Myocyte (in vitro differentiated cells): ENCODE results near the gene SPIRE2. TPM values are rescaled to one million over a fixed set of nuclear protein-coding genes. Genes with fewer than 3 reads are reported as not detected.

Experiments
- DNase-seq: peaks from one replicate; pipeline ENCODE4 v3.0.0-alpha.2; 2012; ENCODE audit warnings: low read depth
- total RNA-seq: library from RNA; depleted of rRNA; stranded (reverse); fragments of >200 nt; gene quantifications from 2 replicates; pipeline ENCODE4 v1.2.3, GENCODE V29; 2014

The SPIRE2 gene
- total RNA-seq, 1 donor from 2014 or later: 2.3 TPM

- DNase-seq: no peak
These were observed 65.6 kb downstream of the SPIRE2 start for GRCh38 chr16:89893642-89894548.

DNA sequence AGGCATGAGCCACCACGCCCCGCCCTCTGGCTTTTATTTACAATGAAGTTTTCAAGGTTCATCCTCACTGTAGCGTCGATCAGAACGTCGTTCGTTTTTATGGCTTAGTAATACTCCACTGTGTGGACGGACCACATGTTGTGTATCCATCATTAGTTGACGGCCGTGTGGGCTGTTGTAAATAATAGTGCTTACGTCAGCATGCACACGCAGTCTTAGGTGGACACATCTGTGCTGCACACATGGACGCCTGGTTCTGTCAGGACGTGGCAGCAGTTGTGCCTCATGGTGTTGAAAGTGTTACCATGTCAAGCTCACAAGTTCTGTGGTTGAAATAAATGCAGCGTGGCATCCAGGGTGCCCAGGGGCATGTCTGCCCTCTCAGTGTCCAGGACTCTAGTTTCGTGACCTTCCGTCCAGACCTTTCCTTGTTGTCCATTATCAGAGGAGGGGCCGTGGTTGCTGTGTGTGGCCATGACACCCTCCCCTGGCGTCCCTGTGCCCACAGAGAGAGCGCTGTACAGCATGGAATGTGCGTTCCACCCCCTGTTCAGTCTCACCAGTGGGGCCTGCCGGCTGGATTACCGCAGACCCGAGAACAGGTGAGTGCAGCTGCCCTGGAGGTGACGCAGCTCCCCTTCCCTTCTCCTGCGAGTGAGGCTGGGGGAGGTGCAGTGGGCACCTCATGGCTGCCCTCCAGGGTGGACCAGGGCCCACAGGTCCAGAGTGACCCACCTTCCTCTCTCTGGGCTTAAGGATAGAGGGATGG, 67.4 kb downstream of the SPIRE2 start:
- no peak for DNase-seq

GRCh38 chr16:89897204-89897603, 68.9 kb downstream of the SPIRE2 start:
- no peak for DNase-seq

- no peak for DNase-seq
These were observed 70.1 kb downstream of the SPIRE2 start for GRCh38 chr16:89898201-89898967.

DNA sequence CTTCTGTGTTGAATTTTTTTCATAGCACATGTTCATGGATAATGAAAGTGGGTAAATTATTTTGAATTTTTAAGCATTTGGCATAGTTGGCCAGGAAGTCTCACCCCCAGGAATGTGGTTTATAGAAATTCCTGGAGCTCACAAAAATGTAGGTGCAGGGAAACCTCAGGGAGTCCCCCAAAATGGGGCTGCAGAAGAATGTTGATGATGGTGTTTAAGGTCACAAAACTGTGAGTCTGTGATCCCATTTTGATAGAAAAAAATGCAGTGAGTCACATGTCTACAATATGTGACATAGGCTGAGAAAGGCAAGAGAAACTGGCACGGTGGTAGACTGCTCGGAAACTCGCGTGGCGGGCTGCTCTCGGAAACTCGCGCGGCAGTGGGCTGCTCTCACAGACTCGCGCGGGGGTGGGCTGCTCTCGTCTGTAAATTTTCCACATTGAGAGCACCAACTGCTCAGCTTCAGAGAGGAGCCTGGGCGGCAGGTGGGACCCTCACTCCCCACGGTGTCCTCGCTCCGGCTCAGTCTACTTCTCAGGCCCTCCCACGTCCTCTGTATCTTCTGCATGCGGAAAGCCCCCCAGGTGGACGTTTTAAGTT, 71.7 kb downstream of the SPIRE2 start:
- DNase-seq: no peak

DNA sequence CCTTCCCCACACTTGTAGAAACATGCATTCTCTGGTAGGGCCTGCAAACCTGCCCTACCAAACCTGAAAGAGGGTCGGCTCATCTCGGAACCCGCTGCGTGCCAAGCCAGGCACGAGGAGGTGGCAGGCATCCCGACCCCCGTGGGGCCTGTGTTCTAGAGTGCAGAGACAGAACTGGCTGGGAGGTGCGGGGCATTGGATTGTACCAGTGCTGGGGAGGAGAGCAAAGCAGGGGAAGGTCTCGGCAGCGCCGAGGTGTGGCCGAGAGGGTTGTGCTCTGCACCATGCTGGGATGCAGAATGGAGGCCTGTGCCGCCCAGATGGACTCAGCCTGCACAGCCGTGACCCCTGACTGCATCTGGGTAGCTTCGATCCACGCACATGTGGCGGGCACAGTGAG, 72.6 kb downstream of the SPIRE2 start:
- DNase-seq: no peak

DNA sequence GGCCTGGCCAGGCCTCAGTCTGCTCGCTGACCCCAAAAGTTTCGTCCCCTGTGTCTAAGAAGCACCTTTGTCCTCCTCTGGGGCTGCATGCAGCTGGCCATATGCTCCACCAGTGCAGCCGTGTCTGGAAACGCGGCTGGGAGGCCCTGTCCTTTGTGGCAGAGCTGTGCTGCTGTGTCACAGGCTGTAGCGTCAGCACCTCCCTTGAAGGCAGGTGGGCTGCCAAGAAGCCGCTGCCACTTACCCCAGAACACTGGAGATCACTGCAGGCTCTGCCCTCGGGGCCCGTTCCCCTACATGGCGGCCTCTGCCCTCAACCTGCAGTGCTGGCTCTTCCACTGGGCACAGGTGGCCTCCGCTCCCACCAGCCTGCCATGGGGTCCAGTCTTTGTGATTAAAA, 74.7 kb downstream of the SPIRE2 start:
- DNase-seq: no peak

GRCh38 chr16:89903908-89904515, 75.7 kb downstream of the SPIRE2 start:
- no peak for DNase-seq

- no peak for DNase-seq
These were observed 76.6 kb downstream of the SPIRE2 start for GRCh38 chr16:89904606-89905510.

- peak; percentile 51 for DNase-seq
These were observed 77.3 kb downstream of the SPIRE2 start for GRCh38 chr16:89905511-89906139.

- DNase-seq: no peak
These were observed 78.1 kb downstream of the SPIRE2 start for GRCh38 chr16:89906140-89907025.

- DNase-seq: no peak
These were observed 79.0 kb downstream of the SPIRE2 start for GRCh38 chr16:89907055-89907814.

- DNase-seq: no peak
These were observed 80.0 kb downstream of the SPIRE2 start for GRCh38 chr16:89908236-89908635.

DNA sequence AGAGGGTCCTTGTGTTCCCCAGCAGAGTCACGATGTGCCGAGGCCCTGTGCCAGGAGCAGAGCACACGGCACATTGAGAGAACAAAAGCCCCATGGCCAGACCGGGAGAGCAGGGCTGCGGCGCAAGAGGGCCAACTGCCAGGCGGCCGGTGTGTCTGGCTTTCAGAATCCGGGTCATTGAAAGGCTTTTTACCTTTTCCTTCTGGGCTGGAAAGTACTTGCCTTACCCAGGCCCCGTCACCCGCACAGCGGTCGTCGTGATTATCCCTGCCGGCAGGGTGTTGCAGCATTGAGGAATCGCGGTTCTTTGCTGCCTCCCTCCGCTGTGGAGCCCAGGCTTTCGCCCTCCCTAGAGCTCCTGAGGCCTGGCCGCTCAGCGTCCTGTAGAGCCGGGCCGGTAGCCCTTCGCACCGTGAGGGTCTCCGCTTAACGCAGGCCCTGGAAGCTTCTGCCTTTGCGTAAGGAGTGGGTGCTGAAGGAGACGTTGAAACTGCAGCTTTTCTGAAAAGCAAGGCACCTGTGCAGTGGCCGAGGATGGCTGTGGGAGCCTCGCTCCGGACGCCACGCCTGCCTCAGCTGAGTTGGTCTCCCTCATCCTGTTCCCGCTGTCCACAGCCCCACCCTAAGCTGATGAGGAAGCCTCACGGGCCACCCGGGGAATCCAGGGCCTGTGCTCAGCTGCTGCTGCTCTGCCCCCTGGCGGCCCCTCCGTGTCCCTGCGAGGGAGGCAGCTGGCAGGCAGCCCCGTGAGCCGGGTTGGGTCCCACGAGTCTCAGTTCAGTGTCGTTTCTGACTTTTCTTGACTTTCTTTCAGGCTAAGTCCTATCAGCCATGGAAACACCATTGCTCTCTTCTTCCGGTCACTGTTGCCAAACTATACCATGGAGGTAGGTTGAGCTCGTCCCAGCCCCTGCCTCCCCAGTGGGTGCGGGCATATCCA, 81.8 kb downstream of the SPIRE2 start:
- peak; percentile 70 for DNase-seq

DNA sequence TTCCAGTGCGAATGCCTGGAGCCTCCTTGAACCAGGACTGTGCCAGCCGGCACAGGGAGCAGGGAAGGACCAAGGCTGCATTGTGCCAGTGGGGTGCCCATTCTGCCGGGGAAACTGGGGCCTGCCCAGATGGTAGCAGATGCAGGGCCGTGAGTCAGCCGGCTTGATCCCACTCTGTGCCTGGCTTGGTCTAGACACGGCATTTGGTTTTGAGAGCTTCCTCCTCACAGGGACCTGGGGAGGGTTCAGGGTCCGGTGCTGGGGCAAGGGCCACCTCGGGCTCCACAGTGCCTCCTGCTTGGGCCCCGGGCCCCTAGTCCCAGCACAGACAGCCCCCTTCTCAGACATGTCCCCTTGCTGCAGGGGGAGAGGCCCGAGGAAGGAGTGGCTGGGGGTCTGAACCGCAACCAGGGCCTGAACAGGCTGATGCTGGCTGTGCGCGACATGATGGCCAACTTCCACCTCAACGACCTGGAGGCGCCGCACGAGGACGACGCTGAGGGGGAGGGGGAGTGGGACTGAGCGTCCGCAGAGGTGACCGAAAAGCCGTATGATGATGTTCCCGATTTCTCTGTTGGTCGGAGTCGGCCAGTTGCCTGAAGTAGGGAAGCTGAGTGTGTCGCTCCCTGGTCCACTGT, 82.6 kb downstream of the SPIRE2 start:
- DNase-seq: no peak

GRCh38 chr16:89911375-89911774, 83.1 kb downstream of the SPIRE2 start:
- DNase-seq: no peak
